GM12878 (cell line): ENCODE measurements around the gene ZNF837. TPM values are rescaled to one million over a fixed set of nuclear protein-coding genes. Genes with fewer than 3 reads are reported as not detected.

Source experiments
- BCL11A ChIP-seq: IDR thresholded peaks from 2 replicates; pipeline ENCODE4 v1.6.1; 2011; ENCODE audit warnings: low read depth, low read length
- CEBPZ ChIP-seq: fragments of 150-350 bp; IDR thresholded peaks from 2 replicates; pipeline ENCODE4 v1.6.1; 2016; ENCODE audit warnings: low read depth, low read length
- DPF2 ChIP-seq: fragments of 450-650 bp; IDR thresholded peaks from 2 replicates; pipeline ENCODE4 v1.6.1; 2017; ENCODE audit warnings: mild to moderate bottlenecking
- EED ChIP-seq: sonication (generic); IDR thresholded peaks from 2 replicates; pipeline ENCODE4 v1.6.1; 2016; ENCODE audit warnings: antibody characterized with exemption, low read depth
- ETV6 ChIP-seq, 2 experiments: fragments of 450-650 bp in 1 of 2; IDR thresholded peaks in 1 of 2; conservative IDR thresholded peaks in 1 of 2; 2 replicates each; pipeline ENCODE4 v1.6.1; 2014; ENCODE audit warnings: antibody characterized with exemption in 1 of 2, borderline replicate concordance in 1 of 2, low read depth in 1 of 2, mild to moderate bottlenecking in 1 of 2, moderate library complexity in 1 of 2
- HDGF ChIP-seq: fragments of 450-650 bp; IDR thresholded peaks from 2 replicates; pipeline ENCODE4 v1.6.1; 2016; ENCODE audit warnings: antibody characterized with exemption
- KLF5 ChIP-seq: fragments of 450-650 bp; IDR thresholded peaks from 2 replicates; pipeline ENCODE4 v1.6.1; 2014; ENCODE audit warnings: mild to moderate bottlenecking; ENCODE audit not compliant: partially characterized antibody
- MEF2A ChIP-seq: IDR thresholded peaks from 2 replicates; pipeline ENCODE4 v1.6.1; 2011; ENCODE audit warnings: low read depth, mild to moderate bottlenecking, low read length, moderate library complexity; ENCODE audit not compliant: insufficient read depth
- MLLT1 ChIP-seq: fragments of 450-650 bp; IDR thresholded peaks from 2 replicates; pipeline ENCODE4 v1.6.1; 2016; ENCODE audit warnings: mild to moderate bottlenecking
- NBN ChIP-seq: fragments of 450-650 bp; IDR thresholded peaks from 2 replicates; pipeline ENCODE4 v1.6.1; 2016
- RB1 ChIP-seq: fragments of 450-650 bp; formaldehyde crosslinking; IDR thresholded peaks from 2 replicates; pipeline ENCODE4 v1.6.1; 2017; ENCODE audit warnings: mild to moderate bottlenecking, borderline replicate concordance
- SMARCA5 ChIP-seq: fragments of 450-650 bp; IDR thresholded peaks from 2 replicates; pipeline ENCODE4 v1.6.1; 2017; ENCODE audit warnings: mild to moderate bottlenecking
- TCF12 ChIP-seq: IDR thresholded peaks from 2 replicates; pipeline ENCODE4 v1.6.1; 2011; ENCODE audit warnings: low read depth, mild to moderate bottlenecking, low read length
- TCF3 ChIP-seq: IDR thresholded peaks from 2 replicates; pipeline ENCODE4 v1.6.1; 2012; ENCODE audit warnings: low read depth, mild to moderate bottlenecking, low read length, borderline replicate concordance; ENCODE audit not compliant: insufficient read depth
- ZBED1 ChIP-seq: IDR thresholded peaks from 2 replicates; pipeline ENCODE4 v1.6.1; 2016; ENCODE audit warnings: borderline replicate concordance
- ZNF384 ChIP-seq: IDR thresholded peaks from 2 replicates; pipeline ENCODE4 v1.6.1; 2012; ENCODE audit warnings: low read depth, mild to moderate bottlenecking, low read length, improper control_type of control experiment, borderline replicate concordance
- polyA plus RNA-seq, 11 experiments: library from polyadenylated mRNA; depleted of rRNA in 4 of 11; unstranded in 6 of 11; stranded (reverse) in 5 of 11; fragments of >200 nt; fragmentation: Nextera tagmentation in 4 of 11; fragmentation: Illumina TruSeq in 1 of 11; extraction: Ambion mirVana in 4 of 11; extraction: Trizol in 1 of 11; gene quantifications; 1 replicate in 1 of 11; 2 replicates in 10 of 11; pipeline versions ENCODE4 v1.2.1 to v1.2.3, GENCODE V29; 2011 to 2016; ENCODE audit warnings: inconsistent platforms in 2 of 11, missing spikeins in 2 of 11, low read depth in 1 of 11
- total RNA-seq, 4 experiments: library from RNA; depleted of rRNA in 3 of 4; stranded (reverse); fragments of >200 nt in 3 of 4; fragmentation: Illumina TruSeq in 1 of 4; extraction: Trizol in 1 of 4; gene quantifications; 2 replicates each; pipeline versions ENCODE4 v1.2.1 to v1.2.3, GENCODE V29; 2013 to 2021
- TF ChIP-seq, protein P1 (sequence below): fragments of 450-650 bp; IDR thresholded peaks from 2 replicates; pipeline ENCODE4 v1.6.1; 2017; ENCODE audit warnings: low read depth, mild to moderate bottlenecking, moderate library complexity
- TF ChIP-seq, protein P2 (sequence below): fragments of 450-650 bp; IDR thresholded peaks from 2 replicates; pipeline ENCODE4 v1.6.1; 2017; ENCODE audit warnings: mild to moderate bottlenecking, low read depth, inconsistent platforms; ENCODE audit not compliant: poor library complexity, severe bottlenecking
- TF ChIP-seq, protein P3 (sequence below): fragments of 450-650 bp; IDR thresholded peaks from 2 replicates; pipeline ENCODE4 v1.6.1; 2017; ENCODE audit warnings: borderline replicate concordance

ZNF837 gene
- total and polyA plus RNA-seq, 10 of the 15 experiments (the other 5 are each of a cell fraction or from before 2014, with no cell fraction given), result 0.07 to 2.9 (median 2.0) TPM; not detected in 2

DNA sequence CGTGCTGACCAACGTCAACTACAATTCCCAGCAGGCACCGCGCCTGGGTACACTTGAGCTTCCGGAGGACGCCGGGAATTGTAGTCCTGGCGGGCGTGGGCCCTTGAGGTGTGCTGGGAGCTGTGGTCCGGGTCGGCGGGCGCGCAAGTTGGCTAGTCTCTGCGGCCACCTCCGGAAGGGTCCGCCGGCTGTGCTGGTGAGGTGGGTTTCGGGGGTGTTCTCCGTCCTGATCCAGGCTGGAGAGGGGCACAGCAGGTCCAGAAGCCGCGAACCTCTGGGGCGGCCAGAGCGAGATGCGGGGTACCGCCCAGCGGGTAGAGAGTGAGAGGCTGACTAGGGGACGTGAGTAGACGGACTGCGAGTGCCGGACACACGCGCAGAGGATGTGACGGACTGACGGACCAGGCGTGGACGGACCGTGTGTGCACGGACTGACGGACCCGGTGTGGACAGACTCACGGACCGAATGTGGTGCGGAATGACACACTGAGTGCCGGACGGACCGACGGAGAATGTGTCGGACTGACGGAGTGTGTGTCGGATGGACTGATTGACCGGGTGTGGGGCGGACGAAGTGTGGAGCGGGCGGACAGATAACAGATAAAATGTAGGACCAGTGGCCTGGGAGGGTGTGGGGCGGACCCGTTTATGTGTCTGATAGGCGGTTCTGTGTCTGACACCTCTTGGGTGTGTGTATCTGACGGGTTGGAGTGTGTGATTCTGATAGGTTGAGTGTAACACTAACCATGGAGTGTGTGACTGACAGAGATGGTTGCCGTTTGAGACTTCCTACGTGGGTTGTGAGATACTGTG is 53.7 kb downstream of the ZNF837 start, which contains the start of gene ZSCAN22 (continued):
- TF ChIP-seq CEBPZ (no peak), EED (no peak), RB1 (peak; percentile 97), ZBED1 (no peak; the same call in 1 of the 2 replicates), MLLT1 (peak; percentile 51), TCF12 (no peak), BCL11A (no peak), DPF2 (peak; percentile 75), ETV6 (conservative IDR thresholded peaks at IDR 0.05 in 1 of 2, IDR thresholded peaks at IDR 0.05 in 1 of 2; ENCODE audit: borderline replicate concordance in 1 of 2, low read depth in 1 of 2) (0 out of 4 replicates have a peak, but pooled peaks of 1 of the 2 experiments have one; percentile 16), ZNF384 (no peak), SMARCA5 (peak; percentile 76; the same call in 1 of the 2 replicates), KLF5 (peak; percentile 47), MEF2A (0 out of 2 replicates have a peak, but pooled peaks have one; percentile 48), HDGF (peak; percentile 84), TCF3 (no peak), NBN (peak; percentile 96)
- TF ChIP-seq, protein P1, sequence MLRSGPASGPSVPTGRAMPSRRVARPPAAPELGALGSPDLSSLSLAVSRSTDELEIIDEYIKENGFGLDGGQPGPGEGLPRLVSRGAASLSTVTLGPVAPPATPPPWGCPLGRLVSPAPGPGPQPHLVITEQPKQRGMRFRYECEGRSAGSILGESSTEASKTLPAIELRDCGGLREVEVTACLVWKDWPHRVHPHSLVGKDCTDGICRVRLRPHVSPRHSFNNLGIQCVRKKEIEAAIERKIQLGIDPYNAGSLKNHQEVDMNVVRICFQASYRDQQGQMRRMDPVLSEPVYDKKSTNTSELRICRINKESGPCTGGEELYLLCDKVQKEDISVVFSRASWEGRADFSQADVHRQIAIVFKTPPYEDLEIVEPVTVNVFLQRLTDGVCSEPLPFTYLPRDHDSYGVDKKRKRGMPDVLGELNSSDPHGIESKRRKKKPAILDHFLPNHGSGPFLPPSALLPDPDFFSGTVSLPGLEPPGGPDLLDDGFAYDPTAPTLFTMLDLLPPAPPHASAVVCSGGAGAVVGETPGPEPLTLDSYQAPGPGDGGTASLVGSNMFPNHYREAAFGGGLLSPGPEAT, result peak; percentile 93
- TF ChIP-seq, protein P2, sequence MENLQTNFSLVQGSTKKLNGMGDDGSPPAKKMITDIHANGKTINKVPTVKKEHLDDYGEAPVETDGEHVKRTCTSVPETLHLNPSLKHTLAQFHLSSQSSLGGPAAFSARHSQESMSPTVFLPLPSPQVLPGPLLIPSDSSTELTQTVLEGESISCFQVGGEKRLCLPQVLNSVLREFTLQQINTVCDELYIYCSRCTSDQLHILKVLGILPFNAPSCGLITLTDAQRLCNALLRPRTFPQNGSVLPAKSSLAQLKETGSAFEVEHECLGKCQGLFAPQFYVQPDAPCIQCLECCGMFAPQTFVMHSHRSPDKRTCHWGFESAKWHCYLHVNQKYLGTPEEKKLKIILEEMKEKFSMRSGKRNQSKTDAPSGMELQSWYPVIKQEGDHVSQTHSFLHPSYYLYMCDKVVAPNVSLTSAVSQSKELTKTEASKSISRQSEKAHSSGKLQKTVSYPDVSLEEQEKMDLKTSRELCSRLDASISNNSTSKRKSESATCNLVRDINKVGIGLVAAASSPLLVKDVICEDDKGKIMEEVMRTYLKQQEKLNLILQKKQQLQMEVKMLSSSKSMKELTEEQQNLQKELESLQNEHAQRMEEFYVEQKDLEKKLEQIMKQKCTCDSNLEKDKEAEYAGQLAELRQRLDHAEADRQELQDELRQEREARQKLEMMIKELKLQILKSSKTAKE, result peak; percentile 53
- TF ChIP-seq, protein P3, sequence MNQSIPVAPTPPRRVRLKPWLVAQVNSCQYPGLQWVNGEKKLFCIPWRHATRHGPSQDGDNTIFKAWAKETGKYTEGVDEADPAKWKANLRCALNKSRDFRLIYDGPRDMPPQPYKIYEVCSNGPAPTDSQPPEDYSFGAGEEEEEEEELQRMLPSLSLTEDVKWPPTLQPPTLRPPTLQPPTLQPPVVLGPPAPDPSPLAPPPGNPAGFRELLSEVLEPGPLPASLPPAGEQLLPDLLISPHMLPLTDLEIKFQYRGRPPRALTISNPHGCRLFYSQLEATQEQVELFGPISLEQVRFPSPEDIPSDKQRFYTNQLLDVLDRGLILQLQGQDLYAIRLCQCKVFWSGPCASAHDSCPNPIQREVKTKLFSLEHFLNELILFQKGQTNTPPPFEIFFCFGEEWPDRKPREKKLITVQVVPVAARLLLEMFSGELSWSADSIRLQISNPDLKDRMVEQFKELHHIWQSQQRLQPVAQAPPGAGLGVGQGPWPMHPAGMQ, result 0 out of 2 replicates have a peak, but pooled peaks have one; percentile 56
